Lung (tissue), 12 donors: ENCODE data around the gene PUSL1. TPM values are rescaled to one million over a fixed set of nuclear protein-coding genes. Genes with fewer than 3 reads are reported as not detected.

Experiments
- ATAC-seq: fragments of 200-7000 bp; cut with Tn5 transposase; one replicate; pipeline ENCODE4 v1.9.1; 2020; ENCODE audit warnings: moderate number of reproducible peaks; ENCODE audit not compliant: insufficient read depth, low FRiP score
- DNase-seq, 3 donors: peaks; one replicate each; pipeline ENCODE4 v3.0.0-alpha.2; 2013 to 2017
- H3K27ac ChIP-seq, 2 donors: one replicate each; pipeline ENCODE4 v1.5.1; 2013; ENCODE audit warnings: mild to moderate bottlenecking in 2 of 2, moderate library complexity in 2 of 2, control low read depth in 1 of 2, inconsistent platforms in 1 of 2, low read depth in 1 of 2, low read length in 1 of 2
- H3K27me3 ChIP-seq, 3 donors: one replicate each; pipeline ENCODE4 v1.5.1; 2013; ENCODE audit warnings: low read length in 2 of 3; ENCODE audit not compliant: control insufficient read depth in 3 of 3, insufficient read depth in 3 of 3
- H3K36me3 ChIP-seq, 4 donors: one replicate each; pipeline ENCODE4 v1.5.1; 2013; ENCODE audit warnings: low read length in 4 of 4, mild to moderate bottlenecking in 1 of 4, moderate library complexity in 1 of 4; ENCODE audit not compliant: control insufficient read depth in 4 of 4, insufficient read depth in 4 of 4
- H3K4me1 ChIP-seq, 5 donors: one replicate each; pipeline ENCODE4 v1.5.1; 2013; ENCODE audit warnings: low read length in 5 of 5, mild to moderate bottlenecking in 2 of 5, moderate library complexity in 1 of 5; ENCODE audit not compliant: control insufficient read depth in 5 of 5, insufficient read depth in 5 of 5
- H3K4me3 ChIP-seq: one replicate; pipeline ENCODE4 v1.5.1; 2013; ENCODE audit warnings: mild to moderate bottlenecking, control low read depth, moderate library complexity
- H3K9ac ChIP-seq, 2 donors: one replicate each; pipeline ENCODE4 v1.5.1; 2013; ENCODE audit warnings: low read length in 2 of 2, control low read depth in 1 of 2; ENCODE audit not compliant: insufficient read depth in 1 of 2
- H3K9me3 ChIP-seq, 4 donors: one replicate each; pipeline ENCODE4 v1.5.1; 2013; ENCODE audit warnings: low read length in 3 of 4, mild to moderate bottlenecking in 1 of 4, moderate library complexity in 1 of 4; ENCODE audit not compliant: control insufficient read depth in 4 of 4, insufficient read depth in 3 of 4
- CTCF ChIP-seq: IDR thresholded peaks from 2 replicates; pipeline ENCODE4 v1.5.1; 2012; ENCODE audit warnings: mild to moderate bottlenecking; ENCODE audit errors: control extremely low read depth, extremely low read depth
- WGBS, 2 donors: extraction: QIAGEN DNeasy Blood & Tissue Kit; methylation state at CpG; one replicate each; pipeline ENCODE4 v1.1.7; 2013; 5-methylcytosine and 5-hydroxymethylcytosine counted together
- polyA plus RNA-seq, 2 donors: library from polyadenylated mRNA; stranded (reverse); fragments of 200-250 nt; gene quantifications; one replicate each; pipeline ENCODE4 v1.2.1, GENCODE V29; 2013
- total RNA-seq, 2 donors: library from RNA; depleted of rRNA in 1 of 2; stranded (reverse); fragments of >200 nt in 1 of 2; gene quantifications; one replicate each; pipeline ENCODE4 v1.2.1, GENCODE V29; 2014 to 2021
- donor health status: control.
- donor health status: control.
- donor health status: Bipolar disorder and iron deficiency.
- donor health status: healthy.
- donor health status: DM: yes; HTN: yes; CAD: no.

Gene PUSL1
- total and polyA plus RNA-seq, 4 donors: 11.3 to 23.7 (median 18.6) TPM

- DNase-seq (no peak), ATAC-seq (no peak)
- Histone ChIP-seq H3K9ac (no peak overlapping the region), H3K4me1 (peaks cover 0 to 31% (median 6%) of the 10 kb centered on the region in 5 donors), H3K27me3 (no peaks in the 10 kb centered on the region), H3K4me3 (no peak overlapping the region), H3K27ac (no peak overlapping the region), H3K9me3 (peaks cover 0 to 2% (median 0%) of the 10 kb centered on the region in 4 donors), H3K36me3 (peaks cover 0 to 14% (median 5%) of the 10 kb centered on the region in 4 donors)
- 23 to 35% methylated on average over 90 to 116 of the region's 116 CpGs for WGBS, 2 donors
- no peak for TF ChIP-seq CTCF
Observed at GRCh38 chr1:1354271-1355247, 46.2 kb downstream of the PUSL1 start.

GRCh38 chr1:1355416-1355815 is 47.0 kb downstream of the PUSL1 start:
- peak; percentile 50 to 78 (median 71) for DNase-seq

GRCh38 chr1:1356166-1356795 is 47.9 kb downstream of the PUSL1 start:
- ATAC-seq: no peak

More at GRCh38 chr1:1355416-1355815, 47.0 kb downstream of the PUSL1 start:
- TF ChIP-seq CTCF: no peak
- Histone ChIP-seq H3K36me3 (peaks cover 0 to 14% (median 5%) of the 10 kb centered on the region in 4 donors), H3K4me1 (peaks cover 0 to 38% (median 9%) of the 10 kb centered on the region in 5 donors), H3K9me3 (peaks cover 0 to 2% (median 0%) of the 10 kb centered on the region in 4 donors), H3K9ac (no peak overlapping the region), H3K27me3 (no peaks in the 10 kb centered on the region), H3K4me3 (no peak overlapping the region), H3K27ac (no peak overlapping the region)
- 4 to 6% methylated on average over 40 to 52 of the region's 52 CpGs for WGBS, 2 donors
- ATAC-seq: no peak

More at GRCh38 chr1:1356166-1356795, 47.9 kb downstream of the PUSL1 start:
- H3K9ac ChIP-seq: no peak overlapping the region
- TF ChIP-seq CTCF: no peak
- peaks cover 0 to 14% (median 5%) of the 10 kb centered on the region in 4 donors for H3K36me3 ChIP-seq
- peaks cover 0 to 4% (median 0%) of the 10 kb centered on the region in 3 donors for H3K27me3 ChIP-seq
- no peak overlapping the region for H3K4me3 ChIP-seq
- H3K9me3 ChIP-seq: peaks cover 0 to 5% (median 0%) of the 10 kb centered on the region in 4 donors
- peak overlapping the region in 1 of 2 donors; percentile 74 for H3K27ac ChIP-seq
- H3K4me1 ChIP-seq: peaks cover 0 to 46% (median 9%) of the 10 kb centered on the region in 5 donors
- 34 to 46% methylated on average over 6 to 8 of the region's 8 CpGs for WGBS, 2 donors
- no peak for DNase-seq
